ENCODE data around the gene TRAF2.

The TRAF2 gene

GRCh38 chr9:136852664-136853595, 33.4 kb upstream of the TRAF2 start:
- TF ChIP-seq EZH2phosphoT487 (IDR thresholded peaks at IDR 0.05; ENCODE audit: low read depth): no peak
- no peak for TF ChIP-seq CTCF (IDR thresholded peaks at IDR 0.05; ENCODE audit: low read depth, low read length)
- Histone ChIP-seq H3K9ac (ENCODE audit: low read length) (no peak overlapping the region), H3K4me1 (ENCODE audit: low read length) (peaks cover 7% of the 10 kb centered on the region; the same call in 1 of the 2 replicates), H3K27me3 (ENCODE audit: low read depth, low read length) (no peaks in the 10 kb centered on the region), H3K9me3 (ENCODE audit: insufficient read depth, low read length) (no peaks in the 10 kb centered on the region), H3K4me2 (ENCODE audit: low read length) (no peak overlapping the region), H3K36me3 (replicated peaks; ENCODE audit: low read depth, low read length) (no peaks in the 10 kb centered on the region), H3K4me3 (ENCODE audit: low read length) (no peak overlapping the region), H3K27ac (ENCODE audit: low read length) (no peak overlapping the region), H4K20me1 (ENCODE audit: insufficient read depth, low read length) (peaks cover 14% of the 10 kb centered on the region), H3K79me2 (ENCODE audit: low read length) (no peaks in the 10 kb centered on the region), H2AFZ (ENCODE audit: low read depth, low read length) (no peak overlapping the region)

GRCh38 chr9:136853596-136854112, 32.7 kb upstream of the TRAF2 start:
- no peaks in the 10 kb centered on the region for H3K9me3 ChIP-seq (ENCODE audit: insufficient read depth, low read length)
- no peaks in the 10 kb centered on the region for H3K79me2 ChIP-seq (ENCODE audit: low read length)
- peaks cover 14% of the 10 kb centered on the region for H4K20me1 ChIP-seq (ENCODE audit: insufficient read depth, low read length)
- H3K9ac ChIP-seq (ENCODE audit: low read length): no peak overlapping the region
- peaks cover 6% of the 10 kb centered on the region; the same call in 1 of the 2 replicates for H3K4me1 ChIP-seq (ENCODE audit: low read length)
- no peaks in the 10 kb centered on the region for H3K27me3 ChIP-seq (ENCODE audit: low read depth, low read length)
- H3K27ac ChIP-seq (ENCODE audit: low read length): no peak overlapping the region
- no peak overlapping the region for H3K4me2 ChIP-seq (ENCODE audit: low read length)
- no peak overlapping the region for H3K4me3 ChIP-seq (ENCODE audit: low read length)
- no peaks in the 10 kb centered on the region for H3K36me3 ChIP-seq (replicated peaks; ENCODE audit: low read depth, low read length)
- TF ChIP-seq CTCF (IDR thresholded peaks at IDR 0.05; ENCODE audit: low read depth, low read length): no peak
- no peak for TF ChIP-seq EZH2phosphoT487 (IDR thresholded peaks at IDR 0.05; ENCODE audit: low read depth)
- no peak overlapping the region for H2AFZ ChIP-seq (ENCODE audit: low read depth, low read length)

- H2AFZ ChIP-seq (ENCODE audit: low read depth, low read length): no peak overlapping the region
- H3K9me3 ChIP-seq (ENCODE audit: insufficient read depth, low read length): no peaks in the 10 kb centered on the region
- H3K36me3 ChIP-seq (replicated peaks; ENCODE audit: low read depth, low read length): no peaks in the 10 kb centered on the region
- peaks cover 6% of the 10 kb centered on the region; the same call in 1 of the 2 replicates for H3K4me1 ChIP-seq (ENCODE audit: low read length)
- no peaks in the 10 kb centered on the region for H3K27me3 ChIP-seq (ENCODE audit: low read depth, low read length)
- no peak overlapping the region for H3K27ac ChIP-seq (ENCODE audit: low read length)
- no peak overlapping the region for H3K4me2 ChIP-seq (ENCODE audit: low read length)
- TF ChIP-seq CTCF (IDR thresholded peaks at IDR 0.05; ENCODE audit: low read depth, low read length): no peak
- TF ChIP-seq EZH2phosphoT487 (IDR thresholded peaks at IDR 0.05; ENCODE audit: low read depth): no peak
- H3K9ac ChIP-seq (ENCODE audit: low read length): no peak overlapping the region
- H3K4me3 ChIP-seq (ENCODE audit: low read length): no peak overlapping the region
- peaks cover 14% of the 10 kb centered on the region for H4K20me1 ChIP-seq (ENCODE audit: insufficient read depth, low read length)
- H3K79me2 ChIP-seq (ENCODE audit: low read length): no peaks in the 10 kb centered on the region
These were observed 32.0 kb upstream of the TRAF2 start for GRCh38 chr9:136854113-136854841.
